Panc1 (cell line): ENCODE results near the gene ALKBH2. TPM values are rescaled to one million over a fixed set of nuclear protein-coding genes. Genes with fewer than 3 reads are reported as not detected.

ENCODE experiments used
- ATAC-seq: fragments of 200-7000 bp; cut with Tn5 transposase; 2 replicates; pipeline ENCODE4 v1.9.1; 2020; ENCODE audit warnings: mild to moderate bottlenecking, moderate library complexity
- BruUV-seq: library from RNA; stranded (reverse); fragments of 400-500 nt; replicated peaks from 2 replicates; lab custom pipeline; 2021; lab: Mats Ljungman, UMichigan
- CTCF ChIA-PET: fragments of 300-600 bp; sonication (Branson Sonifier 250); formaldehyde crosslinking; loops from one replicate; lab custom pipeline; 2022; ENCODE audit warnings: antibody characterized with exemption; lab: Charles Lee
- POLR2A ChIA-PET: fragments of 300-600 bp; sonication (Branson Sonifier 250); formaldehyde crosslinking; loops from one replicate; lab custom pipeline; 2022; ENCODE audit warnings: antibody characterized with exemption; lab: Charles Lee
- DNase-seq: peaks from one replicate; pipeline ENCODE4 v3.0.0-alpha.2; 2010; ENCODE audit warnings: low read depth, low spot score
- H3K27ac ChIP-seq: 2 replicates; pipeline ENCODE4 v1.5.1; 2011; ENCODE audit warnings: mild to moderate bottlenecking, low read length, inconsistent platforms
- H3K27me3 ChIP-seq: fragments of 200-500 bp; sonication (Bioruptor generic); 2 replicates; pipeline ENCODE4 v1.6.0; 2014; ENCODE audit warnings: low read length, inconsistent platforms; ENCODE audit not compliant: control insufficient read depth, insufficient read depth
- H3K36me3 ChIP-seq: fragments of 200-500 bp; sonication (Bioruptor generic); 2 replicates; pipeline ENCODE4 v1.5.1; 2014; ENCODE audit warnings: inconsistent platforms, mild to moderate bottlenecking, low read length, moderate library complexity; ENCODE audit not compliant: control insufficient read depth, insufficient read depth
- H3K4me1 ChIP-seq: 2 replicates; pipeline ENCODE4 v1.5.1; 2011; ENCODE audit warnings: inconsistent platforms, mild to moderate bottlenecking, low read length, moderate library complexity; ENCODE audit not compliant: control insufficient read depth, insufficient read depth
- H3K4me3 ChIP-seq, 2 experiments: 2 replicates each; pipeline ENCODE4 v1.5.1; 2011 to 2012; ENCODE audit warnings: low read depth in 2 of 2, low read length in 2 of 2, mild to moderate bottlenecking in 2 of 2, inconsistent platforms in 1 of 2, moderate library complexity in 1 of 2
- H3K9me3 ChIP-seq: fragments of 200-500 bp; sonication (Bioruptor generic); 2 replicates; pipeline ENCODE4 v1.5.1; 2014; ENCODE audit warnings: low read depth, mild to moderate bottlenecking, inconsistent platforms, low read length, moderate library complexity; ENCODE audit not compliant: control insufficient read depth, insufficient read depth
- CTCF ChIP-seq: fragments of 450-650 bp; IDR thresholded peaks from 2 replicates; pipeline ENCODE4 v1.5.1; 2017; ENCODE audit warnings: mild to moderate bottlenecking
- POLR2AphosphoS5 ChIP-seq: IDR thresholded peaks from 2 replicates; pipeline ENCODE4 v1.6.1; 2012; ENCODE audit warnings: mild to moderate bottlenecking, low read depth, low read length, moderate library complexity
- REST ChIP-seq, 2 experiments: IDR thresholded peaks; 2 replicates each; pipeline ENCODE4 v1.6.1; 2011 to 2012; ENCODE audit warnings: low read depth in 2 of 2, control low read depth in 1 of 2, low read length in 1 of 2, mild to moderate bottlenecking in 1 of 2, moderate library complexity in 1 of 2; ENCODE audit not compliant: insufficient read depth in 1 of 2
- SIN3A ChIP-seq: IDR thresholded peaks from 2 replicates; pipeline ENCODE4 v1.6.1; 2012; ENCODE audit warnings: low read depth, mild to moderate bottlenecking, low read length, moderate library complexity, borderline replicate concordance; ENCODE audit not compliant: insufficient read depth
- TCF7L2 ChIP-seq: IDR thresholded peaks from 2 replicates; pipeline ENCODE4 v1.6.1; 2011; ENCODE audit warnings: mild to moderate bottlenecking, low read depth, low read length, inconsistent platforms
- in situ Hi-C: cut with HindIII; loops from 2 replicates; pipeline ENCODE4 v1.10.0; 2016; ENCODE audit warnings: low sequenced_read_pairs, low pct_unique_long_range_greater_than_20kb
- intact Hi-C: fragments of 100-400 bp; cut with micrococcal nuclease; formaldehyde crosslinking; loops from one replicate; pipeline ENCODE4 v1.10.0; 2022; ENCODE audit not compliant: unreplicated experiment
- total RNA-seq: library from RNA; stranded (reverse); gene quantifications from one replicate; pipeline ENCODE4 v1.2.1, GENCODE V29; 2021; ENCODE audit not compliant: unreplicated experiment

ALKBH2 gene
- total RNA-seq, 1 experiment from 2014 or later = 41.6 TPM

GRCh38 chr12:109074866-109075265, 18.4 kb downstream of the ALKBH2 start:
- no peaks in the 10 kb centered on the region for H3K9me3 ChIP-seq
- no TSS peak for BruUV-seq
- no peak overlapping the region for H3K4me3 ChIP-seq
- DNase-seq = no peak
- H3K27ac ChIP-seq = no peak overlapping the region
- H3K27me3 ChIP-seq = no peaks in the 10 kb centered on the region
- in situ Hi-C loops = no loop called here
- ChIA-PET CTCF (no interaction called here), POLR2A (no interaction called here)
- intact Hi-C loops = no loop called here
- no peaks in the 10 kb centered on the region for H3K36me3 ChIP-seq
- no peaks in the 10 kb centered on the region for H3K4me1 ChIP-seq
- TF ChIP-seq REST (IDR thresholded peaks at IDR 0.05; ENCODE audit: insufficient read depth in 1 of 2, low read depth in 2 of 2, low read length in 1 of 2) = no peak
- TF ChIP-seq CTCF = no peak
- TF ChIP-seq POLR2AphosphoS5 = no peak
- no peak for TF ChIP-seq SIN3A
- TF ChIP-seq TCF7L2 = no peak
- ATAC-seq = no peak

- CTCF ChIA-PET = no interaction called here
- POLR2A ChIA-PET = interaction anchor here (0.6 kb wide), 1 partner anchor 28 kb away, joined by 3 read pairs; no protein-coding TSS in a partner anchor
Measured at GRCh38 chr12:109069307-109070271, 23.7 kb downstream of the ALKBH2 start.

More at GRCh38 chr12:109069307-109070271, 23.7 kb downstream of the ALKBH2 start:
- Histone ChIP-seq H3K4me1 (no peaks in the 10 kb centered on the region), H3K27me3 (no peaks in the 10 kb centered on the region), H3K4me3 (no peak overlapping the region), H3K9me3 (no peaks in the 10 kb centered on the region), H3K27ac (no peak overlapping the region), H3K36me3 (no peaks in the 10 kb centered on the region)
- intact Hi-C loops (no loop called here), in situ Hi-C loops (no loop called here)
- ATAC-seq (no peak), DNase-seq (no peak)
- BruUV-seq = no TSS peak
- TF ChIP-seq REST (IDR thresholded peaks at IDR 0.05; ENCODE audit: insufficient read depth in 1 of 2, low read depth in 2 of 2, low read length in 1 of 2) = no peak
- no peak for TF ChIP-seq CTCF
- TF ChIP-seq TCF7L2 = no peak
- no peak for TF ChIP-seq SIN3A
- TF ChIP-seq POLR2AphosphoS5 = no peak
